MM.1S (cell line): ENCODE data around the gene GNG12.

Experiments used
- DNase-seq: peaks from one replicate; pipeline ENCODE4 v3.0.0-alpha.2; 2015
- H2AFZ ChIP-seq: fragments of 300-600 bp; sonication (generic); 2 replicates; pipeline ENCODE4 v1.6.0; 2016; ENCODE audit warnings: antibody characterized with exemption, low read length
- H3F3A ChIP-seq: fragments of 300-600 bp; sonication (generic); 2 replicates; pipeline ENCODE4 v1.6.1; 2016; ENCODE audit warnings: mild to moderate bottlenecking, antibody characterized with exemption, low read length, moderate library complexity, mixed read lengths; ENCODE audit not compliant: insufficient read depth
- H3K27ac ChIP-seq: fragments of 300-600 bp; sonication (generic); 2 replicates; pipeline ENCODE4 v1.5.1; 2016; ENCODE audit warnings: mild to moderate bottlenecking, low read length
- H3K27me3 ChIP-seq: fragments of 300-600 bp; sonication (generic); replicated peaks from 2 replicates; pipeline ENCODE4 v1.6.0; 2016; ENCODE audit warnings: low read length; ENCODE audit not compliant: insufficient read depth
- H3K36me3 ChIP-seq: fragments of 300-600 bp; sonication (generic); replicated peaks from 2 replicates; pipeline ENCODE4 v1.6.1; 2016; ENCODE audit warnings: mild to moderate bottlenecking, low read length, mixed read lengths; ENCODE audit not compliant: insufficient read depth
- H3K4me1 ChIP-seq: fragments of 300-600 bp; sonication (generic); 2 replicates; pipeline ENCODE4 v1.6.1; 2016; ENCODE audit warnings: low read length, mixed read lengths
- H3K4me2 ChIP-seq: fragments of 300-600 bp; sonication (generic); 2 replicates; pipeline ENCODE4 v1.6.0; 2016; ENCODE audit warnings: low read depth, low read length
- H3K4me3 ChIP-seq: fragments of 300-600 bp; sonication (generic); 2 replicates; pipeline ENCODE4 v1.5.1; 2016; ENCODE audit warnings: low read length, mixed read lengths
- H3K79me2 ChIP-seq: fragments of 300-600 bp; sonication (generic); 2 replicates; pipeline ENCODE4 v1.6.1; 2016; ENCODE audit warnings: mixed run types, low read length, mixed read lengths
- H3K9ac ChIP-seq: fragments of 300-600 bp; sonication (generic); 2 replicates; pipeline ENCODE4 v1.6.1; 2016; ENCODE audit warnings: low read length, mixed read lengths
- H3K9me2 ChIP-seq: fragments of 300-600 bp; sonication (generic); replicated peaks from 2 replicates; pipeline ENCODE4 v1.6.1; 2016; ENCODE audit warnings: mild to moderate bottlenecking, low read length, mixed read lengths; ENCODE audit not compliant: insufficient read depth
- H3K9me3 ChIP-seq: fragments of 300-600 bp; sonication (generic); replicated peaks from 2 replicates; pipeline ENCODE4 v1.6.1; 2016; ENCODE audit warnings: mild to moderate bottlenecking, low read length, mixed read lengths; ENCODE audit not compliant: insufficient read depth
- H4K20me1 ChIP-seq: fragments of 300-600 bp; sonication (generic); 2 replicates; pipeline ENCODE4 v1.6.1; 2016; ENCODE audit warnings: mild to moderate bottlenecking, low read length, moderate library complexity, mixed read lengths; ENCODE audit not compliant: insufficient read depth
- CTCF ChIP-seq: fragments of 300-600 bp; sonication (generic); IDR thresholded peaks from 2 replicates; pipeline ENCODE4 v1.5.1; 2016; ENCODE audit warnings: antibody characterized with exemption, low read length, mixed read lengths
- EZH2 ChIP-seq: fragments of 300-600 bp; sonication (generic); optimal IDR thresholded peaks from 2 replicates; pipeline ENCODE3; 2017; ENCODE audit warnings: low read depth, mild to moderate bottlenecking, antibody characterized with exemption, low read length, mixed read lengths
- EZH2phosphoT487 ChIP-seq: fragments of 300-600 bp; sonication (generic); IDR thresholded peaks from 2 replicates; pipeline ENCODE4 v1.6.1; 2018; ENCODE audit warnings: antibody characterized with exemption, low read length

GNG12 gene

GRCh38 chr1:67719329-67720196 is 113.7 kb downstream of the GNG12 start:
- DNase-seq = no peak
- H3K9me2 ChIP-seq = no peaks in the 10 kb centered on the region
- H3K4me2 ChIP-seq = no peak overlapping the region
- TF ChIP-seq EZH2 (no peak), CTCF (no peak), EZH2phosphoT487 (no peak)
- no peaks in the 10 kb centered on the region for H3K79me2 ChIP-seq
- no peaks in the 10 kb centered on the region for H3K9me3 ChIP-seq
- no peak overlapping the region for H3K27ac ChIP-seq
- H3F3A ChIP-seq = no peaks in the 10 kb centered on the region
- H3K4me3 ChIP-seq = no peak overlapping the region
- no peaks in the 10 kb centered on the region for H3K27me3 ChIP-seq
- peaks cover 12% of the 10 kb centered on the region for H3K4me1 ChIP-seq
- no peaks in the 10 kb centered on the region for H3K36me3 ChIP-seq
- H3K9ac ChIP-seq = no peak overlapping the region
- H4K20me1 ChIP-seq = no peaks in the 10 kb centered on the region
- no peak overlapping the region for H2AFZ ChIP-seq

GRCh38 chr1:67717876-67718275 is 115.4 kb downstream of the GNG12 start:
- no peak for TF ChIP-seq EZH2phosphoT487
- no peak for TF ChIP-seq EZH2
- TF ChIP-seq CTCF = no peak
- Histone ChIP-seq H2AFZ (no peak overlapping the region), H3K27ac (no peak overlapping the region), H3K4me2 (no peak overlapping the region), H3K9me2 (no peaks in the 10 kb centered on the region), H3K9ac (no peak overlapping the region), H3K9me3 (no peaks in the 10 kb centered on the region), H3K36me3 (no peaks in the 10 kb centered on the region), H3K79me2 (no peaks in the 10 kb centered on the region), H3K4me3 (no peak overlapping the region), H3K27me3 (no peaks in the 10 kb centered on the region), H4K20me1 (no peaks in the 10 kb centered on the region), H3F3A (no peaks in the 10 kb centered on the region), H3K4me1 (peaks cover 12% of the 10 kb centered on the region)
- DNase-seq = no peak

- Histone ChIP-seq H3K9ac (no peak overlapping the region), H3K36me3 (no peaks in the 10 kb centered on the region), H3K4me2 (no peak overlapping the region), H3K9me3 (no peaks in the 10 kb centered on the region), H3K27ac (no peak overlapping the region), H2AFZ (no peak overlapping the region), H3K27me3 (no peaks in the 10 kb centered on the region), H3F3A (no peaks in the 10 kb centered on the region), H3K4me3 (no peak overlapping the region), H3K4me1 (peaks cover 4% of the 10 kb centered on the region), H4K20me1 (no peaks in the 10 kb centered on the region), H3K9me2 (no peaks in the 10 kb centered on the region), H3K79me2 (no peaks in the 10 kb centered on the region)
- TF ChIP-seq EZH2phosphoT487 = no peak
- TF ChIP-seq CTCF = no peak
- TF ChIP-seq EZH2 = no peak
- no peak for DNase-seq
Measured at GRCh38 chr1:67716800-67717199, 116.5 kb downstream of the GNG12 start.
